RWPE1 (cell line): Measurements from ENCODE around the gene OR5A2.
"Not testable (repeated sequence)": the region's sequence is repeated elsewhere in the genome, so short reads cannot be mapped to it uniquely, and the experiment has no call there.

Experiments
- CTCF ChIA-PET: fragments of 350-600 bp; sonication (Branson Sonifier 250); formaldehyde crosslinking; extraction: SDS; loops from one replicate; lab custom pipeline; 2021; lab: Yijun Ruan, JAX
- POLR2A ChIA-PET: fragments of 400-600 bp; formaldehyde crosslinking; extraction: SDS; loops from one replicate; lab custom pipeline; 2020; ENCODE audit warnings: antibody characterized with exemption; ENCODE audit not compliant: low non-redundant PET; lab: Yijun Ruan, JAX
- DNase-seq: peaks from one replicate; pipeline ENCODE4 v3.0.0; 2012; ENCODE audit warnings: low spot score
- H3K27ac ChIP-seq: fragments of 450-650 bp; 2 replicates; pipeline ENCODE4 v1.5.1; 2017
- CTCF ChIP-seq: fragments of 450-650 bp; conservative IDR thresholded peaks from 2 replicates; pipeline ENCODE4 v1.5.1; 2017; ENCODE audit warnings: low read depth, mild to moderate bottlenecking

Gene OR5A2

GRCh38 chr11:59403546-59403945, 22.7 kb downstream of the OR5A2 start:
- ChIA-PET CTCF (no interaction called here), POLR2A (no interaction called here)
- no peak for DNase-seq
- H3K27ac ChIP-seq = no peak overlapping the region
- no peak for TF ChIP-seq CTCF

- CTCF ChIA-PET = interaction anchor here (0.6 kb wide), 2 partner anchors 11 to 242 kb away, joined by 3 to 4 read pairs; no protein-coding TSS in a partner anchor
- no peak overlapping the region for H3K27ac ChIP-seq
- POLR2A ChIA-PET = no interaction called here
- no peak for DNase-seq
- no peak for TF ChIP-seq CTCF
Measured at GRCh38 chr11:59401262-59401552, 25.0 kb downstream of the OR5A2 start.

- no peak for TF ChIP-seq CTCF
- CTCF ChIA-PET = interaction anchor here (0.6 kb wide), 2 partner anchors 10 to 241 kb away, joined by 3 to 4 read pairs; no protein-coding TSS in a partner anchor
- H3K27ac ChIP-seq = no peak overlapping the region
- POLR2A ChIA-PET = no interaction called here
- DNase-seq = no peak
Measured at GRCh38 chr11:59400461-59401261, 25.6 kb downstream of the OR5A2 start.

GRCh38 chr11:59394186-59394585, 32.0 kb downstream of the OR5A2 start:
- POLR2A ChIA-PET = no interaction called here
- no peak for DNase-seq
- no peak for TF ChIP-seq CTCF
- CTCF ChIA-PET = no interaction called here
- H3K27ac ChIP-seq = no peak overlapping the region

GRCh38 chr11:59380263-59381059, 45.8 kb downstream of the OR5A2 start:
- POLR2A ChIA-PET = no interaction called here
- CTCF ChIA-PET = no interaction called here
- H3K27ac ChIP-seq = no peak overlapping the region

GRCh38 chr11:59372324-59372723, 53.9 kb downstream of the OR5A2 start:
- H3K27ac ChIP-seq, DNase-seq, CTCF ChIA-PET: not testable (repeated sequence)
- POLR2A ChIA-PET = interaction anchor here (0.6 kb wide), 1 partner anchor 433 kb away, joined by 6 read pairs; no protein-coding TSS in a partner anchor

More at GRCh38 chr11:59380263-59381059, 45.8 kb downstream of the OR5A2 start:
- no peak for DNase-seq
- no peak for TF ChIP-seq CTCF
